ENCODE data around the gene CARM1. TPM values are rescaled to one million over a fixed set of nuclear protein-coding genes. Genes with fewer than 3 reads are reported as not detected.

Gene CARM1
- total and polyA plus RNA-seq, 2 donors (not counting 3 experiments of a cell fraction or from before 2014, with no cell fraction given) = 65.6 to 70.8 TPM

DNA sequence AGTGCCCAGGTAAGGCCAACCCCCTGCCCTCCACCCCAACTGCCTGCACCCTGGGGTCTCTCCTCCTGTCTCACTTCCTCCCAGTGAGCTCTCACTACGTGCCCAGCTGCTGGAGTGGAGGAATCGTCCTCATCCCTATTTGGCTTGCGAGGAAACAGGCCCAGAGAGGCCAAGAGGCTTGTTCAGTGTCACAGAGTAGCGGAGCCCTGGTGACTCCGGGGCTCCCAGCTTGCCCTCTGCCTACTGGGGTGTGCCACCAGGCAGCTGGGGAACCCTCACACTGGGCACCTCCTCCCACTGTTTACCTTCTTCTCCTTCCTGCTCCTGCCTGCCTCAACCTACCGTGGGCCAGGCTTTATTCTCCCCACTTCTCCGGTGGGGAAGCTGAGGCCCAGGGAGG lies 41.0 kb upstream of the CARM1 start:
- Histone ChIP-seq H3K36me3 (ENCODE audit: control insufficient read depth in 2 of 2, extremely low read depth in 1 of 2, insufficient read depth in 2 of 2, low read length in 2 of 2) (peaks cover 5 to 40% of the 10 kb centered on the region in 2 experiments), H2AFZ (ENCODE audit: low read depth, low read length) (no peak overlapping the region), H3K4me1 (ENCODE audit: control insufficient read depth, extremely low read depth, insufficient read depth, low read length) (no peaks in the 10 kb centered on the region), H3K79me2 (ENCODE audit: control insufficient read depth, insufficient read depth, low read length) (no peaks in the 10 kb centered on the region), H3K9me1 (replicated peaks; ENCODE audit: control insufficient read depth, extremely low read depth, insufficient read depth, low read length) (no peaks in the 10 kb centered on the region), H3K4me2 (ENCODE audit: insufficient read depth, low read length) (no peak overlapping the region), H3K4me3 (replicated peaks in 1 of 3; ENCODE audit: insufficient read depth in 1 of 3, low read depth in 1 of 3, low read length in 3 of 3) (no peak overlapping the region), H4K20me1 (replicated peaks; ENCODE audit: control insufficient read depth, extremely low read depth, insufficient read depth, low read length) (no peaks in the 10 kb centered on the region), H3K27me3 (ENCODE audit: control insufficient read depth in 2 of 2, insufficient read depth in 2 of 2, low read length in 2 of 2) (no peaks in the 10 kb centered on the region), H3K9me3 (replicated peaks; ENCODE audit: control insufficient read depth, insufficient read depth, low read length) (no peaks in the 10 kb centered on the region), H3K27ac (ENCODE audit: insufficient read depth, low read depth, low read length) (no peak overlapping the region), H3K9ac (replicated peaks; ENCODE audit: extremely low read depth, insufficient read depth, low read length) (no peak overlapping the region)
- DNase-seq (ENCODE audit: low read depth, low spot score) (no peak), FAIRE-seq (no peak)
- intact Hi-C loops (cut with micrococcal nuclease) = no loop called here
- dilution Hi-C loops (cut with MboI; ENCODE audit: extremely low pct_ligation_motif_present, low sequenced_read_pairs) = no loop called here
- TF ChIP-seq, protein P1, sequence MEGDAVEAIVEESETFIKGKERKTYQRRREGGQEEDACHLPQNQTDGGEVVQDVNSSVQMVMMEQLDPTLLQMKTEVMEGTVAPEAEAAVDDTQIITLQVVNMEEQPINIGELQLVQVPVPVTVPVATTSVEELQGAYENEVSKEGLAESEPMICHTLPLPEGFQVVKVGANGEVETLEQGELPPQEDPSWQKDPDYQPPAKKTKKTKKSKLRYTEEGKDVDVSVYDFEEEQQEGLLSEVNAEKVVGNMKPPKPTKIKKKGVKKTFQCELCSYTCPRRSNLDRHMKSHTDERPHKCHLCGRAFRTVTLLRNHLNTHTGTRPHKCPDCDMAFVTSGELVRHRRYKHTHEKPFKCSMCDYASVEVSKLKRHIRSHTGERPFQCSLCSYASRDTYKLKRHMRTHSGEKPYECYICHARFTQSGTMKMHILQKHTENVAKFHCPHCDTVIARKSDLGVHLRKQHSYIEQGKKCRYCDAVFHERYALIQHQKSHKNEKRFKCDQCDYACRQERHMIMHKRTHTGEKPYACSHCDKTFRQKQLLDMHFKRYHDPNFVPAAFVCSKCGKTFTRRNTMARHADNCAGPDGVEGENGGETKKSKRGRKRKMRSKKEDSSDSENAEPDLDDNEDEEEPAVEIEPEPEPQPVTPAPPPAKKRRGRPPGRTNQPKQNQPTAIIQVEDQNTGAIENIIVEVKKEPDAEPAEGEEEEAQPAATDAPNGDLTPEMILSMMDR (IDR thresholded peaks at IDR 0.05; ENCODE audit: extremely low read depth in 1 of 2, insufficient read depth in 1 of 2, low read depth in 1 of 2, low read length in 2 of 2) = no peak
- no peak for TF ChIP-seq FOS (IDR thresholded peaks at IDR 0.05; ENCODE audit: borderline replicate concordance, insufficient read depth, low read length)
- POLR2A ChIA-PET = no interaction called here
- CTCF ChIA-PET = interaction anchor here (1.4 to 2.6 kb wide), 3 partner anchors 10 to 113 kb away, joined by 4 to 12 read pairs (median 11); partner anchors contain the start of gene DNM2
- no TSS peak for BruUV-seq (replicated peaks)

DNA sequence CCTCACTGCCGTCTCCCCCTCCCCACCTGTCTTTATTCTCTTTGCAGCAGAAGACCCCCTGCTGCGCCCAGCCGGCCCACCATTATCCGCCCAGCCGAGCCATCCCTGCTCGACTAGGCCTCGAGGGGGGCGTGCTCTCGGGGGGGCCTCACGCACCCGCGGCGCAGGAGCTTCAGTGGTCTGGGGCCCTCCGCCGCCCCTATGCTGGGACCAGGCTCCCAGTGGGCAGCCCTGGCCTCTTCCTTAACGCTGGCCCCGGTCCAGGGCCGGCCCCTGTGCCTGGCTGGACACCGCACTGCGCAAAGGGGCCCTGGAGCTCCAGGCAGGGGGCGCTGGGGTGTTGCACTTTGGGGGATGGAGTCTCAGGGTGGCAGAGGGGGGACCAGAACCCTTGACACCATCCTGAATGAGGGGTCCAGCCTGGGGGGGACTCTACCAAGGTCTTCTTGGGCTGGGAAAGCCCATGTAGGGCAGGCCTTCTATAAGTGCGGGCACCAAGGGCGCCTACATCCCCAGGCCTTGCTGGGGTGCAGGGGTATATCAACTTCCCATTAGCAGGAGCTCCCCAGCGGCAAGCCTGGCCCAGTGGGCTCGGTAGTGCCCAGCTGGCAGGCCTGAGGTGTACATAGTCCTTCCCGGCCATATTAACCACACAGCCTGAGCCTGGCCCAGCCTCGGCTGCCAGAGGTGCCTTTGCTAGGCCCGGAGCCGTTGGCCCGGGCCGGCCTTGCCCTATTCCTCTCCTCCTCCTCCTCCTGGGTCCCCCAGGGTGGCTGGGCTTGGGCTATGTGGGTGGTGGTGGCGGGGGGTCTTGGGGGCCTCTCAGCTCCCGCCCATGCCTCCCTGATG lies 40.2 kb upstream of the CARM1 start:
- Histone ChIP-seq H3K9me3 (replicated peaks; ENCODE audit: control insufficient read depth, insufficient read depth, low read length) (no peaks in the 10 kb centered on the region), H3K4me3 (replicated peaks in 1 of 3; ENCODE audit: insufficient read depth in 1 of 3, low read depth in 1 of 3, low read length in 3 of 3) (no peak overlapping the region), H2AFZ (ENCODE audit: low read depth, low read length) (no peak overlapping the region), H3K4me2 (ENCODE audit: insufficient read depth, low read length) (no peak overlapping the region), H3K9me1 (replicated peaks; ENCODE audit: control insufficient read depth, extremely low read depth, insufficient read depth, low read length) (no peaks in the 10 kb centered on the region), H3K36me3 (ENCODE audit: control insufficient read depth in 2 of 2, extremely low read depth in 1 of 2, insufficient read depth in 2 of 2, low read length in 2 of 2) (peaks cover 2 to 36% of the 10 kb centered on the region in 2 experiments), H3K27me3 (ENCODE audit: control insufficient read depth in 2 of 2, insufficient read depth in 2 of 2, low read length in 2 of 2) (no peaks in the 10 kb centered on the region), H3K27ac (ENCODE audit: insufficient read depth, low read depth, low read length) (no peak overlapping the region), H3K9ac (replicated peaks; ENCODE audit: extremely low read depth, insufficient read depth, low read length) (no peak overlapping the region), H4K20me1 (replicated peaks; ENCODE audit: control insufficient read depth, extremely low read depth, insufficient read depth, low read length) (no peaks in the 10 kb centered on the region), H3K79me2 (ENCODE audit: control insufficient read depth, insufficient read depth, low read length) (no peaks in the 10 kb centered on the region), H3K4me1 (ENCODE audit: control insufficient read depth, extremely low read depth, insufficient read depth, low read length) (peaks cover under 1% of the 10 kb centered on the region)
- TSS peak; percentile 12 for BruUV-seq (replicated peaks)
- ChIA-PET CTCF (interaction anchor here (0.5 to 2.6 kb wide), 4 partner anchors 11 to 328 kb away, joined by 4 to 12 read pairs (median 8); partner anchors contain the start of genes DNM2 and KEAP1), POLR2A (no interaction called here)
- intact Hi-C loops (cut with micrococcal nuclease) (no loop called here), dilution Hi-C loops (cut with MboI; ENCODE audit: extremely low pct_ligation_motif_present, low sequenced_read_pairs) (no loop called here)
- TF ChIP-seq MYC (IDR thresholded peaks at IDR 0.05; ENCODE audit: low read depth, low read length) = no peak
- TF ChIP-seq POLR2AphosphoS5 (IDR thresholded peaks at IDR 0.05; ENCODE audit: insufficient read depth, low read depth, low read length) = no peak
- TF ChIP-seq, protein P1 (IDR thresholded peaks at IDR 0.05; ENCODE audit: extremely low read depth in 1 of 2, insufficient read depth in 1 of 2, low read depth in 1 of 2, low read length in 2 of 2) = no peak
- peak; percentile 33 for TF ChIP-seq POLR2A (IDR thresholded peaks at IDR 0.05; ENCODE audit: low read depth, low read length)
- TF ChIP-seq FOS (IDR thresholded peaks at IDR 0.05; ENCODE audit: borderline replicate concordance, insufficient read depth, low read length) = no peak
- no peak for TF ChIP-seq EZH2 (IDR thresholded peaks at IDR 0.05; ENCODE audit: borderline replicate concordance, low read depth, low read length, severe bottlenecking)
- no peak for TF ChIP-seq JUN (IDR thresholded peaks at IDR 0.05; ENCODE audit: borderline replicate concordance, insufficient read depth, insufficient read length, low read depth)
- TF ChIP-seq, protein P2, sequence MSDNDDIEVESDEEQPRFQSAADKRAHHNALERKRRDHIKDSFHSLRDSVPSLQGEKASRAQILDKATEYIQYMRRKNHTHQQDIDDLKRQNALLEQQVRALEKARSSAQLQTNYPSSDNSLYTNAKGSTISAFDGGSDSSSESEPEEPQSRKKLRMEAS (IDR thresholded peaks at IDR 0.05; ENCODE audit: insufficient read depth, insufficient read length) = no peak
- no peak for DNase-seq (ENCODE audit: low read depth, low spot score)
- no peak for FAIRE-seq
